Measurements from ENCODE around the gene CACTIN. TPM values are rescaled to one million over a fixed set of nuclear protein-coding genes. Genes with fewer than 3 reads are reported as not detected.

The CACTIN gene
- polyA plus RNA-seq, 1 donor (not counting 4 experiments of a cell fraction or from before 2014, with no cell fraction given), result 10.8 TPM

GRCh38 chr19:3633559-3633988 lies 7.0 kb upstream of the CACTIN start:
- no peak overlapping the region for H3K27ac ChIP-seq (ENCODE audit: control insufficient read depth, insufficient read depth, low read length)

DNA sequence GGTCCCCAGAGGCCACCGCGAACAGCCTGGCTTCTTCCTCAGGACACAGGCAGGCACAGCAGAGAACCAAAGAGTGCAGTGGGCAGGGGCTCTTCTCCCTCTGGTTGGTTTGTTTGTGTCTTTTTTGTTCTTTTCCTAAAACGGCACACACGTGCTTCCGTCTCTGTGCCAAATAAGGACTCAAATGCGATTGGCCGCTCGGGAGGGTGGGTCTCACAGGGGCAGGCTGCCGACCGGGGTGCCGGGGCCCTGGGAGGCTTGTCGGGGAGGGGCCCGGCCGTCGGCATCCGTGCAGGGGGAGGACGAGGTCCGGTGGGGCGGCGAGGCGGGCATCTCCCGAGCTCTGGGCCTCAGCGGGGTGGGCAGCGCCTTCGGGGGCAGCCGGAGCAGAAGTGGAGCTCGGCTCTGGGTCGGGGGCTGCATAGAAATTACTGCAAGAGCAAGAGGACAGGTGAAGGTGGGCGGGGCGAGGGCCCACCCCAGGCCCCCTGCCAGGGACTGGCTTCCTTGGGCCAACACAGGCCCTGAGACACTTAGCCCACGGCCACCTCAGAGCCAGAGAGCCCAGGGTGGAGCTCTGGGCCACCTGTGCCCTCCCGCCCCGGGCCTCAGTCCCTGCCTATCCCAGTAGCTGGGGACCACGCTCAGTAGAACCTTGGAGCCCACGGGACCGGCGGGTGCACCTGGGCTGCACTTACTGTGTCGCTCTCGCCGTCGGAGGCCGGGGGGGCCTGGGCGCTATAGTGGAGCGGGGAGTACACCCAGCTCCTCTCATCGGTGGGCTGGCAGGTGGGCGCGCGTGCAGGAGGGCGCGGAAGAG lies 6.4 kb upstream of the CACTIN start:
- no peak overlapping the region for H3K9ac ChIP-seq (ENCODE audit: control insufficient read depth, extremely low read depth, insufficient read depth, low read length)
- no peak overlapping the region for H2AFZ ChIP-seq (ENCODE audit: control insufficient read depth, low read length)
- no peak overlapping the region for H3K4me2 ChIP-seq (ENCODE audit: control insufficient read depth, extremely low read depth, insufficient read depth, low read depth, low read length)
- no peaks in the 10 kb centered on the region for H4K20me1 ChIP-seq (ENCODE audit: control insufficient read depth, extremely low read depth, insufficient read depth, low read length)
- no peaks in the 10 kb centered on the region for H3K27me3 ChIP-seq (ENCODE audit: control insufficient read depth, extremely low read depth, insufficient read depth, low read length)
- DNase-seq (ENCODE audit: low read depth, low spot score) (no peak), FAIRE-seq (no peak)
- H3K79me2 ChIP-seq (ENCODE audit: control insufficient read depth, insufficient read depth, low read length), result no peaks in the 10 kb centered on the region
- H3K36me3 ChIP-seq (ENCODE audit: control insufficient read depth in 2 of 2, extremely low read depth in 1 of 2, insufficient read depth in 2 of 2, low read length in 2 of 2), result peaks cover 0 to 8% of the 10 kb centered on the region in 2 experiments
- H3K9me1 ChIP-seq (ENCODE audit: control insufficient read depth, extremely low read depth, insufficient read depth, low read length), result no peaks in the 10 kb centered on the region
- H3K4me3 ChIP-seq (ENCODE audit: control insufficient read depth in 2 of 3, extremely low read depth in 1 of 3, insufficient read depth in 2 of 3, low read depth in 1 of 3, low read length in 3 of 3), result no peak overlapping the region
- TF ChIP-seq, protein P1, sequence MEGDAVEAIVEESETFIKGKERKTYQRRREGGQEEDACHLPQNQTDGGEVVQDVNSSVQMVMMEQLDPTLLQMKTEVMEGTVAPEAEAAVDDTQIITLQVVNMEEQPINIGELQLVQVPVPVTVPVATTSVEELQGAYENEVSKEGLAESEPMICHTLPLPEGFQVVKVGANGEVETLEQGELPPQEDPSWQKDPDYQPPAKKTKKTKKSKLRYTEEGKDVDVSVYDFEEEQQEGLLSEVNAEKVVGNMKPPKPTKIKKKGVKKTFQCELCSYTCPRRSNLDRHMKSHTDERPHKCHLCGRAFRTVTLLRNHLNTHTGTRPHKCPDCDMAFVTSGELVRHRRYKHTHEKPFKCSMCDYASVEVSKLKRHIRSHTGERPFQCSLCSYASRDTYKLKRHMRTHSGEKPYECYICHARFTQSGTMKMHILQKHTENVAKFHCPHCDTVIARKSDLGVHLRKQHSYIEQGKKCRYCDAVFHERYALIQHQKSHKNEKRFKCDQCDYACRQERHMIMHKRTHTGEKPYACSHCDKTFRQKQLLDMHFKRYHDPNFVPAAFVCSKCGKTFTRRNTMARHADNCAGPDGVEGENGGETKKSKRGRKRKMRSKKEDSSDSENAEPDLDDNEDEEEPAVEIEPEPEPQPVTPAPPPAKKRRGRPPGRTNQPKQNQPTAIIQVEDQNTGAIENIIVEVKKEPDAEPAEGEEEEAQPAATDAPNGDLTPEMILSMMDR (optimal IDR thresholded peaks at IDR 0.05 in 1 of 3, IDR thresholded peaks at IDR 0.05 in 1 of 3, conservative IDR thresholded peaks at IDR 0.05 in 1 of 3; ENCODE audit: extremely low read depth in 1 of 3, insufficient read depth in 2 of 3, low read length in 3 of 3), result no peak
- no peak for TF ChIP-seq EZH2 (IDR thresholded peaks at IDR 0.05; ENCODE audit: low read length)
- H3K9me3 ChIP-seq (ENCODE audit: control insufficient read depth, low read depth, low read length), result no peaks in the 10 kb centered on the region
- no peaks in the 10 kb centered on the region for H3K4me1 ChIP-seq (ENCODE audit: control insufficient read depth, extremely low read depth, insufficient read depth, low read length)
- H3K27ac ChIP-seq (ENCODE audit: control insufficient read depth, insufficient read depth, low read length), result no peak overlapping the region
- dilution Hi-C loops (cut with MboI; ENCODE audit: extremely low pct_ligation_motif_present, low sequenced_read_pairs), result no loop called here

More at GRCh38 chr19:3633559-3633988, 7.0 kb upstream of the CACTIN start:
- no peak for TF ChIP-seq EZH2 (IDR thresholded peaks at IDR 0.05; ENCODE audit: low read length)
- TF ChIP-seq, protein P1 (optimal IDR thresholded peaks at IDR 0.05 in 1 of 3, IDR thresholded peaks at IDR 0.05 in 1 of 3, conservative IDR thresholded peaks at IDR 0.05 in 1 of 3; ENCODE audit: extremely low read depth in 1 of 3, insufficient read depth in 2 of 3, low read length in 3 of 3), result no peak
- Histone ChIP-seq H3K4me2 (ENCODE audit: control insufficient read depth, extremely low read depth, insufficient read depth, low read depth, low read length) (no peak overlapping the region), H3K79me2 (ENCODE audit: control insufficient read depth, insufficient read depth, low read length) (no peaks in the 10 kb centered on the region), H3K9me1 (ENCODE audit: control insufficient read depth, extremely low read depth, insufficient read depth, low read length) (no peaks in the 10 kb centered on the region), H2AFZ (ENCODE audit: control insufficient read depth, low read length) (no peak overlapping the region), H3K4me3 (ENCODE audit: control insufficient read depth in 2 of 3, extremely low read depth in 1 of 3, insufficient read depth in 2 of 3, low read depth in 1 of 3, low read length in 3 of 3) (no peak overlapping the region), H3K27me3 (ENCODE audit: control insufficient read depth, extremely low read depth, insufficient read depth, low read length) (no peaks in the 10 kb centered on the region), H3K4me1 (ENCODE audit: control insufficient read depth, extremely low read depth, insufficient read depth, low read length) (no peaks in the 10 kb centered on the region), H4K20me1 (ENCODE audit: control insufficient read depth, extremely low read depth, insufficient read depth, low read length) (no peaks in the 10 kb centered on the region), H3K9me3 (ENCODE audit: control insufficient read depth, low read depth, low read length) (no peaks in the 10 kb centered on the region), H3K36me3 (ENCODE audit: control insufficient read depth in 2 of 2, extremely low read depth in 1 of 2, insufficient read depth in 2 of 2, low read length in 2 of 2) (peaks cover 0 to 9% of the 10 kb centered on the region in 2 experiments), H3K9ac (ENCODE audit: control insufficient read depth, extremely low read depth, insufficient read depth, low read length) (no peak overlapping the region)
- dilution Hi-C loops (cut with MboI; ENCODE audit: extremely low pct_ligation_motif_present, low sequenced_read_pairs), result no loop called here
- no peak for DNase-seq (ENCODE audit: low read depth, low spot score)
- FAIRE-seq, result no peak
